AG09319 (cell line): ENCODE data around the gene PARP1.

Experiments used
- DNase-seq: peaks from one replicate; pipeline ENCODE4 v3.0.0-alpha.2; 2010; ENCODE audit warnings: low read depth; ENCODE audit errors: extremely low read depth
- TF ChIP-seq, protein P1 (sequence below): IDR thresholded peaks from 2 replicates; pipeline ENCODE4 v1.5.1; 2011; ENCODE audit warnings: low read depth, mild to moderate bottlenecking, inconsistent platforms, low read length, moderate library complexity

The PARP1 gene

DNA sequence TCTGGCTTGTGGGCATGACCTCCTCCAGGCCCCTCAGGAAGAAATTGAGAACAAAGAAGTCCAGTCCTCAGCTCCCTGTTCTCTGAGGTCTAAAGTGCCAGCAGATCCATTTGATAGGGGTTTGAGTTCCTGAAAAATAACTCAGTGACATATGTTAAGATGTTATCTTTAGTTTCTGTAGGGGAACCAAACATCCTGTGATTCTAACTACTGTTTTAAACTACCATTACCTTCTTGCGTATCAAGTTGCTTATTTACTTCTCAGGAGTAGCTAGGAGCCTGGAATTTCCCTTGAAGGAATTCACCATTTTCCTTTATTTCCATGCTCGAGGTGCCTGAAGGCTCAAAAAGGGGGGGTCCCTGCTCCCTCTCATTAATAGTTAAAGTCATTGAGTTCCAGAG lies 80.1 kb downstream of the PARP1 start:
- no peak for DNase-seq
- TF ChIP-seq, protein P1, sequence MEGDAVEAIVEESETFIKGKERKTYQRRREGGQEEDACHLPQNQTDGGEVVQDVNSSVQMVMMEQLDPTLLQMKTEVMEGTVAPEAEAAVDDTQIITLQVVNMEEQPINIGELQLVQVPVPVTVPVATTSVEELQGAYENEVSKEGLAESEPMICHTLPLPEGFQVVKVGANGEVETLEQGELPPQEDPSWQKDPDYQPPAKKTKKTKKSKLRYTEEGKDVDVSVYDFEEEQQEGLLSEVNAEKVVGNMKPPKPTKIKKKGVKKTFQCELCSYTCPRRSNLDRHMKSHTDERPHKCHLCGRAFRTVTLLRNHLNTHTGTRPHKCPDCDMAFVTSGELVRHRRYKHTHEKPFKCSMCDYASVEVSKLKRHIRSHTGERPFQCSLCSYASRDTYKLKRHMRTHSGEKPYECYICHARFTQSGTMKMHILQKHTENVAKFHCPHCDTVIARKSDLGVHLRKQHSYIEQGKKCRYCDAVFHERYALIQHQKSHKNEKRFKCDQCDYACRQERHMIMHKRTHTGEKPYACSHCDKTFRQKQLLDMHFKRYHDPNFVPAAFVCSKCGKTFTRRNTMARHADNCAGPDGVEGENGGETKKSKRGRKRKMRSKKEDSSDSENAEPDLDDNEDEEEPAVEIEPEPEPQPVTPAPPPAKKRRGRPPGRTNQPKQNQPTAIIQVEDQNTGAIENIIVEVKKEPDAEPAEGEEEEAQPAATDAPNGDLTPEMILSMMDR: no peak

DNA sequence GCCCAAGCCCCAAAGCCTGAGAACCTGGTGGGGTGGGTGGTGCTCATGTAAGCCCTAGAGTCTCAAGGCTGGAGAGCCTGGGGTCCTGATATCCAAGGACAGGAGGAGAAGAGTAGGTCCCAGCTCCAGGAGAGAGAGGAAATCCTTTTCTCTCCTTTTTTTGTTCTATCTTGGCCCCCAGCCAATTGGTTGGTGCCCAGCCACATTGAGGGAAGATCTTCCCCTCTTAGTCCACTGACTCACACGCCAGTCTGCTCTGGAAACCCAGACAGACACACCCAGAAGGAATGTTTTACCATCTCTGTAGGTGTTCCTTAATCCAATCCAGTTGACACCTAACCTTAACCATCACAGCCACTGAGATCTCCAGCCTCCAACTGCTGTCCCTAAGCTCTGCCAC lies 82.7 kb downstream of the PARP1 start:
- TF ChIP-seq, protein P1: no peak
- no peak for DNase-seq

DNA sequence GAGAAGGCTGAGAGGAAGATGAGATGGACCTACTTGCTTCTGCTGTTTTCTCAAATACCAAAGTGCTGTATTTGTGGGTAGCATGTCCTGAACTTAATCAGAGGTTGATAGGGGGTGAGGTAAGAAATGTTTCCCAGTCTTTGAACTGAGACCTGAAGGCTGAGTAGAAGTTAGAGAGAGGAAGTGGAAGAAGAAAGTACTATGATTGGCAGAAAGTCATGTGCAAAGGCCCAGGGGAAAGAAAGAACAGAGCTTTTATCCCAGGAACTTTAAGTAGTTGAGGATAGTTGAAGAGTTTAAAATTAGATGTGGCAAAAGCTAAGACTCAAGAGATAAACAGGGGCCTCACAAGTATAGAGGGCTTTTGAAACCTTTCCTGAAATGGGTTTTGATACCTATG lies 83.4 kb downstream of the PARP1 start:
- no peak for DNase-seq
- TF ChIP-seq, protein P1: no peak

DNA sequence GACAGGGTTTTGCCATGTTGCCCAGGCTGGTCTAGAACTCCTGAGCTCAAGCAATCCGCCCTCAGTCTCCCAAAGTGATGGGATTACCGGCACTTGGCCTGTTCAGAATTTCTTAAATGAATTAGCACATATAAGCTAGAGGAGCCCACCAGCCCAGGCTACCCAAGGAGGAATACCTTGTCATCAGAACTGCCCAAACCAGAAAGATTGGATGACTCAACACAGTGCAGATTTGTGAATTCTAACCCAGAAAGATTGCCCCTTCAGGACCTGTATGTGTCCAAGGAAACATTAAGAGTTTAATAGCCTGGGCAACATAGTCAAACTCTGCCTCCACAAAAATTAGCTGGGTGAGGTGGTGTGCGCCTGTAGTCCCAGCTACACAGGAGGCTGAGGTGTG lies 84.9 kb downstream of the PARP1 start:
- DNase-seq: no peak

DNA sequence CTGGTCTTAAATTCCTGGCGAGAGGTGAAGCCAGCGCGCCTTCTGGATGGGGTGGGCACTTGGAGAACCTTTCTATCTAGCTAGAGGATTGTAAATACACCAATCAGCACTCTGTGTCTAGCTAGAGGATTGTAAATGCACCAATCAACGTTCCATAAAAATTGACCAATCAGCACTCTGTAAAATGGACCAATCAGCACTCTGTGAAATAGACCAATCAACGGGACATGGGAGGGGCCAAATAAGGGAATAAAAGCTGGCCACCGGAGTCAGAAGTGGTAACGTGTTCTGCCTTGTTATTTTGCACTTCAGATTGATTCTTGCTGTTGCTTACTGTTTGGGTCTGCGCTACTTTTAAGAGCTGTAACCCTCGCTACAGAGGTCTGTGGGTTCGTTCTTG lies 87.0 kb downstream of the PARP1 start:
- DNase-seq: no peak
- TF ChIP-seq, protein P1: no peak

More for the DNA sequence above, 84.9 kb downstream of the PARP1 start:
- TF ChIP-seq, protein P1: no peak

DNA sequence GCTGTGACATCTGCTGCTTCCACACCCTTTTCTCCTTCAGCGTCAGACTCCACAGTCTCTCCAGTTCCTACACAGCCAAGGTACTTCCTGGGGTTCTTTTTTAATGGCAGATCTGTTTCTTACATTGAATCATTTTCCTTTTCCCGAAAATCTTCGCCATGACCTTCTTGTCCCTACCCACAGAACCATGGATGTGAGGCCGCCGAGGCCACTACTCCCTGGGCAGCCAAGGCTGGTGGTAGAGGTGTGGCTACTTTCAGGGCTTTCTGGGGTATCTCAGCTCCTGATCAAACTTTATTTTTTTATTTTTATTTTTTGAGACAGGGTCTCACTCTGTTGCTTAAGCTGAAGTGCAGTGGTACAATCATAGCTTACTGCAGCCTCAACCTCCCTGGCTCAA lies 89.4 kb downstream of the PARP1 start:
- TF ChIP-seq, protein P1: no peak
- DNase-seq: no peak

DNA sequence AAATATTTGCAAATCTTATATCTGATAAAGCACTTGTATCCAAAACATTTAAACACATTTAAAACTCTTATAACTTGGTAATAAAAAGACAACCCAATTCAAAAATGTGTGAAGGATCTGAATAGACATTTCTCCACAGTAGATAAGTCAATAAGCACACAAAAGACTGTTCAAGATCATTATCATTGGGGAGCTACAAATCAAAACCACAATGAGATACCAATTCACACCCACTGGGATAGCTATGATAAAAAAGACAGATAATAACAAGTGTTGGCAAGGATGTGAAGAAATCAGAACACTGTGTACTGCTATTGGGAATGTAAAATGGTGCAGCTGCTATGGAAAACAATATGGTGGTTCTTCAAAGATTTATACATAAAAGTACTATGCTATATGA lies 93.8 kb downstream of the PARP1 start:
- TF ChIP-seq, protein P1: no peak
- DNase-seq: no peak
